Right ventricle myocardium inferior (tissue), 1 donor: ENCODE measurements around the gene INSYN1. TPM values are rescaled to one million over a fixed set of nuclear protein-coding genes. Genes with fewer than 3 reads are reported as not detected.
"Not testable (repeated sequence)": the region's sequence is repeated elsewhere in the genome, so short reads cannot be mapped to it uniquely, and the experiment has no call there.

ENCODE experiments used
- ATAC-seq: fragments of 200-7000 bp; cut with Tn5 transposase; one replicate; pipeline ENCODE4 v1.9.1; 2020; ENCODE audit warnings: mild to moderate bottlenecking, moderate library complexity
- DNase-seq: peaks from one replicate; pipeline ENCODE4 v3.0.0; 2021; ENCODE audit errors: missing footprints
- intact Hi-C: fragments of 100-400 bp; cut with DNase I; formaldehyde crosslinking; loops from one replicate; pipeline ENCODE4 v1.11.0; 2022
- total RNA-seq: library from RNA; stranded (reverse); fragmentation: NEBNext Ultra II Directional; extraction: Animal tissue kit (Norgen Biotek cat#: 25700); gene quantifications from one replicate; pipeline ENCODE4 v1.2.1, GENCODE V29; 2021
- donor health status: DM: no; HTN: yes; CAD: no; lungs with severe emphysema.

Gene INSYN1
- total RNA-seq, 1 donor from 2014 or later: 165 TPM

GRCh38 chr15:73754461-73754860, 1.3 kb upstream of the INSYN1 start:
- ATAC-seq (no peak), DNase-seq (no peak)
- intact Hi-C loops: no loop called here

- DNase-seq (no peak), ATAC-seq (peak; percentile 17)
- intact Hi-C loops: no loop called here
Observed at GRCh38 chr15:73752806-73753193, 351 bp downstream of the INSYN1 start.

GRCh38 chr15:73751899-73752805, 999 bp downstream of the INSYN1 start:
- DNase-seq (no peak), ATAC-seq (peak; percentile 37)
- intact Hi-C loops: no loop called here

DNA sequence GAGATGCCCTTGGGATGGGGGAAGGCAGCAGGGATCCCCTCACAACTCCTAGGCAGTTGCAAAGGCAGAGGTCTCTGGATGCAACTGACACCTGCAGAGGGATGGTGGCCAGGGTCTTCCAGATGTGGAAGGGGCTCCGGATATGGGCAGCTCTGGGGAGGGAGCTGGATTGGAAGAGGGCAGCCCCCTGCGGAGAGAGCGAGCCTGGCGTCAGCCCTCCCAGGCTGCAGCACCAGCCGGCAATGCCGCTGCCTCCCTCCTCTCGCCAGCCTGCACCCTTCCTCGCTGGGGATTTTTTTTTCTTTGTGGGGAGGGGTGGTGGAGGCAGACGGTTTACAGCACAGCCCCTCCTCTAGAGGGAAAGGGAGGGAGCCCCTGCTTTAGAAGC, 1.6 kb downstream of the INSYN1 start:
- DNase-seq (no peak), ATAC-seq (no peak)
- intact Hi-C loops: no loop called here

GRCh38 chr15:73750951-73751350, 2.2 kb downstream of the INSYN1 start:
- DNase-seq (no peak), ATAC-seq (no peak)
- intact Hi-C loops: no loop called here

- DNase-seq (no peak), ATAC-seq (no peak)
- intact Hi-C loops: no loop called here
Observed at GRCh38 chr15:73750438-73750837, 2.7 kb downstream of the INSYN1 start.

DNA sequence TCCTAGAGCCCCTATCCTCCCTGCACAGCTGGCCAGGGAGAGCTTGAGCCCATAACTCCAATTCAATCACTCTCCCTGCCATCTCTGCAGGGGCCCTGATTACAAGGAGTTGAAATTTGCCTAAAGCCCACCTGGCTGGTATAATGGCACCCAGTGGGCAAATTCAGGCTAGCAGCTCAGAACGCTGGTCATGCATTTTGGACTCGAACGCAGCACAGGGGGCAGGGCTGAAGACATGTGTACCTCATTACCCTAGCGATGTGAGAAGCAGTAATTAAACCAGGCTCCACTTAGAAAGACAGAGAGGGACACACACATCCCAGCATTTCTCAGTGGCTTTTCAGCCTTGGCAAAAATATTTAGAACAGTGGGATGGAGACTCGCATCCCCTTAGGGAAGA, 3.2 kb downstream of the INSYN1 start:
- DNase-seq (no peak), ATAC-seq (no peak)
- intact Hi-C loops: no loop called here

GRCh38 chr15:73749533-73749932, 3.6 kb downstream of the INSYN1 start:
- intact Hi-C loops: no loop called here
- no peak for ATAC-seq
- no peak for DNase-seq

- DNase-seq (no peak), ATAC-seq (no peak)
- intact Hi-C loops: no loop called here
Observed at GRCh38 chr15:73748730-73749129, 4.4 kb downstream of the INSYN1 start.

- intact Hi-C loops: no loop called here
- ATAC-seq (no peak), DNase-seq (no peak)
Observed at GRCh38 chr15:73747847-73748590, 5.1 kb downstream of the INSYN1 start.

DNA sequence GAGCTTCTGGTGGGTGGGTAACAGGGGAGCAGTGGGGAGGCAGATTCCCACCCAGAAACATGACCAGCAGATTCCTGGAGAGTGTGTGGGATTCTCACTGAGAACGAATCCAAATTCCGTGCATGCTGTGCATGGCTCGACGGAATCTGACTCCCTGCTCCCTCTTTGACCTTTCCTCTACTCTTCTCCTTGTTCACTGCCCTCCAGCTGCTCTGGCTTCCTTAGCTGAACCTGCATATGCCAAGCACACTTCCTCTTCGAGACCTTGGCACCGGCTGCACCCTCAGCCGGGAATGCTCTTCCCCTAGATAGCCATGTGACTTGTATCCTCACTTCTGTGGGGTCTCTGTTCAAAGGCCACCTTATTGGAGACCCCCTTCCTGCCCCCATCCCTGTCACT, 6.3 kb downstream of the INSYN1 start:
- no peak for ATAC-seq
- intact Hi-C loops: no loop called here
- no peak for DNase-seq

DNA sequence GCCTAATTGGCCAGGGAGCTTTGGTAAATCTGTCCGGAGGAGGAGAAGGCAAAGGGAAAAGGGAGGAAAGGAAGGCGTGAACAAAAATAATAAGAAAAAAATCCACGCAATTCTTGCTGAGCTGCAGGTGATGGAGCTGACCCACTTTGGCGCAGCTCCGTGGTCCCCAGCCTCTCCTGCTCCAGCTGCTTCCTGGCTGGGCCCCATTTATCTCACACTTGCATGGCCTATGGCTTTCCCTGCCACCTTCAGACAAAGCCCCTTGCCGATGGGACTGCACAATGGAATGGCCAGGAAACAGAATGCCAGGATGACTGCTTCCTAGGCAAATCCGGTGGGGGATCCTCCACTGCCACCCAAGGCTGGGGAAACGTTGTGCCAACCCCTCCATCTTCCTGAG, 6.9 kb downstream of the INSYN1 start:
- DNase-seq: no peak
- intact Hi-C loops: no loop called here
- no peak for ATAC-seq

GRCh38 chr15:73745073-73745472, 8.1 kb downstream of the INSYN1 start:
- ATAC-seq (no peak), DNase-seq (no peak)
- intact Hi-C loops: no loop called here

GRCh38 chr15:73744293-73744692, 8.9 kb downstream of the INSYN1 start:
- DNase-seq (no peak), ATAC-seq (no peak)
- intact Hi-C loops: loop anchor here (5.0 kb wide), 1 partner anchor 58 kb away; no protein-coding TSS in a partner anchor

DNA sequence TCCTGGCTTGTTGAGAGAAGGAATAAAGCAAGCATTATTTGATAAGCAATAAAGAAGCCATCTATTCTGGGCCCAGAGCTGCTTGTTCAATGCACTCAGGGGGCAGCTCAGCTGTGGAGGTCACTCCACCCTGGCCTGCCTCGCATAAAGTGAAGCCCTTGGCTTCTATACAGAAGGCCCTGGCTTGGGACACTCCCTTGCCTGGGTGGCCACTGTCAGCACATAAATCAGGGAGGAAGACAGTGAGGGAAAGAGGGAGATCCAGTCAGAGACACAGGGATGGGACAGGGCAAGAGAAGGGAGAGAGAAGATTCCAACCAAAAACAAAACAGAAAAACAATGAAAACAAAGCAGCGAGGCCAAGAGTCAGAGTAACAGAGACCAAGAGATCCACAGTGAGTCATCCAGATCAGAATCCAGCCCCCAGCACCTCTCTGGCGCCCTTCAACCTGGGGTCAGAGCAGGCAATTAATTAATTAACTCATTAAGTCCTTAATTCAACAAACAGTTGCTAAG, 11.8 kb downstream of the INSYN1 start:
- DNase-seq (no peak), ATAC-seq (no peak)
- intact Hi-C loops: loop anchor here (5.0 kb wide), 1 partner anchor 61 kb away; no protein-coding TSS in a partner anchor

GRCh38 chr15:73740152-73741048, 12.8 kb downstream of the INSYN1 start:
- intact Hi-C loops: loop anchor here (5.0 kb wide), 1 partner anchor 62 kb away; no protein-coding TSS in a partner anchor
- ATAC-seq (no peak), DNase-seq (no peak)

DNA sequence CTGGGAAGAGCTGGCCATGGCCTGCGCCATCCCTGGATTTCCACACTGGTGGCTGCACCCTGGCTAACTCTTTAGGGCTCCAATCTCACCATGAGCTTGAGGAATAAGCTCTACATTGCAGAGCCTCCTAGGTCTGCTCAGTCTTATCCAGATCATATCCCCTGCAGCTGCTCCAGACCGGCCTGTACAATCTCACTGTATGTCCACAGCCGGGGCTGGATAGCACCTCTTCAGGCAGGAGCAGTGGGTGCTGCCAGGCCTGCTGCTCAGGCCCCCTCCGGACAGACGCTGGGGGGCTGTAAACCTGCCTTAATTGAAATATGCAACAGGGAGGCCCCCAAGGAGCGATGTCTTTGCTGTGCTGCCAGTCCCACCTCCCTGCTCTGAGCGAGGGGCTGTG, 15.6 kb downstream of the INSYN1 start:
- no peak for ATAC-seq

GRCh38 chr15:73732930-73733329, 20.2 kb downstream of the INSYN1 start:
- DNase-seq (peak; percentile 37), ATAC-seq (no peak)
- intact Hi-C loops: no loop called here

More for the DNA sequence above, 15.6 kb downstream of the INSYN1 start:
- DNase-seq: no peak
- intact Hi-C loops: no loop called here

GRCh38 chr15:73732051-73732450, 21.1 kb downstream of the INSYN1 start:
- intact Hi-C loops, ATAC-seq: not testable (repeated sequence)
- DNase-seq: peak; percentile 25
